CD1c-positive myeloid dendritic cell (primary cell): ENCODE data around the gene ZNF282.

Experiments used
- DNase-seq: peaks from one replicate; pipeline ENCODE4 v3.0.0-alpha.2; 2016; ENCODE audit errors: extremely low spot score

The ZNF282 gene

GRCh38 chr7:149195180-149196150 is at the start of gene ZNF282:
TSS of gene ZNF282 (plus strand) at chr7:149195546. CDS start at chr7:149195590, 44 bp downstream.
- DNase-seq: peak; percentile 83

DNA sequence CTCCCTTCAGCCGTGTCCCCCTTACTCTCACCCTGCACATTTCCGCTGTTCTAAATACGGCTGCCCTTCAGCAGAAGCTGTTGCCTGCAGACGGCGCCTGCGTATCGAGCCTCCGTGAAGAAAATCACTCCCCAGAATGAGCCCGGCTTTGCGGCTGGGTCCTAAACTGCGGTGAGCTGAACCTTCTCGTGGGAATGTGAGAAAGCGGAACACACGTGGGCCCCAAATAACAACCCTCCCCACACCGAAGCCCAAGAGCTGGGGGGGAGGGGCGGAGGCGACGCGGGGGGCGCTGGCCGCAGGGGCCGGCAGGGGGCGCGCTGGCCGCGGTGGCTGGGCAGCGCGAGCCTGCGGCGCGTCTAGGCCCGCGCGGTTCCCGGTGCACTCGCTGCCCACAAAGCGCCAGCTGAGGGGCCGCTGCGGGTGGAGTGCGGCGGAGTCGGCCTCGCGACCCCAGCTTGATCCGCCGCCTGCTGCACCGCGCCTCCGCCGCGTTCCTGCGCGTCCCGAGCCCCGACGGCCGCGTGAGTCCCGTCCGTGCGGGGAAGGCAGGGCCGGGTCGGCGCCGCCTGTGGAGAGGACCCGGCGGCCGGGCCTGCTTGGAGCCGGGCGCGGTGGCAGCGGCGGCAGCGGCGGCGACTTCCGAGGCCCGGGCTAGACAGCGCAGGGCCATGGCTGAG is 48.1 kb upstream of the ZNF282 start, which contains the start of gene ZNF398:
TSS of gene ZNF398 (plus strand) at position 382 of the 680 bp plus-strand sequence. CDS start at position 672, 290 bp downstream.
- DNase-seq: peak; percentile 91

- peak; percentile 75 for DNase-seq
Measured at GRCh38 chr7:149147752-149148653, 47.3 kb upstream of the ZNF282 start.

- no peak for DNase-seq
Measured at GRCh38 chr7:149150981-149151380, 44.4 kb upstream of the ZNF282 start.

GRCh38 chr7:149153346-149153745 is 42.0 kb upstream of the ZNF282 start:
- no peak for DNase-seq

GRCh38 chr7:149154056-149154455 is 41.3 kb upstream of the ZNF282 start:
- no peak for DNase-seq

GRCh38 chr7:149156898-149157297 is 38.4 kb upstream of the ZNF282 start:
- no peak for DNase-seq

DNA sequence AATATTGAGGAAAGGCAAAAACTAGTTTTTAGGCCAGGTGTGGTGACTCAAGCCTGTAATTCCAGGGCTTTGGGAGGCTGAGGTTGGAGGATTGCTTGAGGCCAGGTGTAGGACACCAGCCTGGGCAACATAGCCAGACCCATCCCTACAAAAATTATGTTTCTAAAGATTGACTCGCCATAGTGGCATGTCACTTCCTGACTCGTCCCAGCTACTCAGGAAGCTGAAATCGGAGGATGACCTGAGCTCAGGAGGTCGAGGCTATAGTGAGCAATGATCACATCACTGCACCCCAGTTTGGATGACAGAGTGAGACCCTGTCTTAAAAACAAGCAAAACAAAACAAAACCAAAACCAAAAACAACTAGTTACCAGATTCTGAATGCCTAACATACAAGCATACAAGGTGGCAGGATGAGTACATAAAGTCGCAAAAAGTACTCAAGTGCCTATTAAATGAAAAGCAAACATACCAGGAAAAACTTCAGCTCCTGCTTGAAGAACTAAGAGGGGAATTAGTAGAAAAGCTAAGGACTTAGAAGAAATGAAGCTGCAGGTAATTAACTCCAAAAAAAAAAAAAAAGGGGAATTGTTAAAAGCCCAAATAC is 34.0 kb upstream of the ZNF282 start:
- DNase-seq: no peak

- DNase-seq: no peak
Measured at GRCh38 chr7:149166142-149166541, 29.2 kb upstream of the ZNF282 start.

DNA sequence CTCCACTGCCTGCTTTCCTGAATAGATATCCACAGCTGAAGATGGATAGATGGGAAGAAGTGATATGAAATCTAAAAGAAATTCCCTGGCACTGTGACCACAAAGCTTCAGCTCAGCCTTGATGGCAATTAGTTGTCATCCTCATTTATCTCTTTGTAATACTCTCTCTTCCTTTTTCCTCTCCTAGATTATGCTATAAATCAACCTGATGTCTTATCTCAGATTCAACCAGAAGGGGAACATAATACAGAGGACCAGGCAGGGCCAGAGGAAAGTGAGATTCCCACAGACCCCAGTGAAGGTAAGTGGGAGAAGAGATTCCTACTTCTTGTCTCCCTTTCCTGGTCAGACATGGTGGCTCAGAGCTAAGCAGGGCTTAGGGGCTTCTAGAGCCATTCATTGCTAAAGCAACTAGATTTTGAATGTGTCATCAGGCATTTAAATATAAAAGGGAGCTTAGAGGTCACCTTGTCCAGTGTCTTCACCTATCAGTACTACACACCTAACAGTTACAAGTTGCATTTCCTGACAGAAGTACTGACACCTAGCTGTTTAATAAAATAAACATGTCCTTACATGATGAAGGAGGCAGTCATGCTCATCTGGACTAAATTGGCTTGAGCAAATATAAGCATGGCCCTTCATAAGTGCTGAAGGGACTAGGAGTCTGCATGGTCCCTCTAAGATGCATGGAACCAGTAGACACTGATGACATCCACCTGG is 28.6 kb upstream of the ZNF282 start:
- DNase-seq: no peak

GRCh38 chr7:149171892-149172533 is 23.3 kb upstream of the ZNF282 start:
- no peak for DNase-seq

GRCh38 chr7:149172534-149172920 is 22.8 kb upstream of the ZNF282 start:
- no peak for DNase-seq

- no peak for DNase-seq
Measured at GRCh38 chr7:149175150-149175549, 20.2 kb upstream of the ZNF282 start.

GRCh38 chr7:149179241-149179640 is 16.1 kb upstream of the ZNF282 start:
- no peak for DNase-seq

DNA sequence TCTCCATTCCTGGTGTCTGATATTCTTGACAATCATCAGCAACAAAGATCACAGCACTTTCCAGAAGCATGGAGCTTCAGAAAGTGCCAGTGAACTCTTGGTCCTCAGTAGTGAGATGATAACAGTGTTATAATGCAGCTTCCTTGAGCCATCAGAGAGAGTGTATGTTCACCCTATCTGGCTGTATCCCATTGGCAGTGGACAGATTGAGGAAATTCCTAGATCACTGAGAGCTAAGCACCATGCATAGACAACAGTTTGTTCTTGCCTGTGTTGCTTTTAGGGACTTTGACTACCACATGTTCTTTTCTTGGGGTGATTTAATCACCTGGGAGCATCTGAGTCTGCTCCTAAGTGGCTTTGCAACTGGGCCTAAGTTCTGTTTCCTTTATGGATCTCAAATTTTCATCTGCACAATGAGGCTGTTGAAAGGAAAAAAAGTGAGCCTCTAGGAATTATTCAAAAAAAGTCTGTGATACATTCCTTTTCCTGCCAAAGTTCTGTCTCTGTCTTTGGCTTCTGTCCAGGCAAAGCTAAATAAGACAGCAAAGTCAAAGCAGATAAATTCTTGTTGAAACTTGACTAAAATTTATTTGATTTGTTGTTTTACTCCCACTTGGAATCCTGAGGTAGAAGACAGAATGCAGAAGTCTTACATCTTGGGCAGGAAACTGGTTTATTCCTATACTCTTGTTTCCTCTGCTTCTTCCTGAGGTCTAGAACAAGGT is 14.5 kb upstream of the ZNF282 start:
- no peak for DNase-seq

- DNase-seq: no peak
Measured at GRCh38 chr7:149181450-149181790, 13.9 kb upstream of the ZNF282 start.

- no peak for DNase-seq
Measured at GRCh38 chr7:149184274-149184673, 11.1 kb upstream of the ZNF282 start.

DNA sequence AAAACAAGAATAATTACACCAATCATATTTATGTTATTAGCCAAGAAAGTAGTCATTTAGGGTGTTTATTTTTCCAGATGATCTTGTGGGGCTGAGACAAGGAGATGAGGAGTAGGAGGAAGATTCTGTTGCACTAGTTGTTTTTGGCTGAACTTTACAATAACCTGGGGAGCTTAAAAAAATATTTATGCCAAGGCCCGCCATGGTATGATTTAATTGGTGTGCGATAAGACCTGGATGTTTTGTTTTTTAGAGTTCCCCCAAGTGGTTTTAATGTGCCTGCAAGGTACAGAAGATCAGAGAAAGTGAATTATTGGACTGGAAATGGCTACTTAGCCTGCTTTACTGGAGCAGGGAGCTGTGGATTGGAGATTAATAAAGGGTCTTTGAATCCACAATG is 7.1 kb upstream of the ZNF282 start:
- no peak for DNase-seq

GRCh38 chr7:149188637-149189259 is 6.6 kb upstream of the ZNF282 start:
- no peak for DNase-seq
